Measurements from ENCODE around the gene POLE3.

DNA sequence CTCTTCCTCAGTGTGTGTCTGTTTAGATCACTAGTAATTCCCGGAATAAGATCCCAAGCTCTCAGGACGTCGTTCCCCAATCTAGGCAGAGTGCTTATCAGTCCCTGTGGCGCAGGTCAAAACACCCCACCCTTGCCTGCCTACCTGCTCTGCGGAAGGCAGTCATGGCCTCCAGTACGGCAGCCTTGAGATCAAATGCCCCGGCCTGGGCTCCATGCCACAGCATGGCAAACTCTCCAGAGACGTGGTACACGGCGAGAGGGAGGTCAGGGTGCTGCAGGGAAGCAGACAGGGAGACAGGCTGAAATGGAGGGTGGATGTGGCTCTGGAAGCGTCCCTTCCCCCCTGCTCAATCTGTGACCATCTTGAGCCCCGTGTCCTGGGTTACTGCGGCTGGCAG is 21.6 kb downstream of the POLE3 start:
- TF ChIP-seq, protein P1, sequence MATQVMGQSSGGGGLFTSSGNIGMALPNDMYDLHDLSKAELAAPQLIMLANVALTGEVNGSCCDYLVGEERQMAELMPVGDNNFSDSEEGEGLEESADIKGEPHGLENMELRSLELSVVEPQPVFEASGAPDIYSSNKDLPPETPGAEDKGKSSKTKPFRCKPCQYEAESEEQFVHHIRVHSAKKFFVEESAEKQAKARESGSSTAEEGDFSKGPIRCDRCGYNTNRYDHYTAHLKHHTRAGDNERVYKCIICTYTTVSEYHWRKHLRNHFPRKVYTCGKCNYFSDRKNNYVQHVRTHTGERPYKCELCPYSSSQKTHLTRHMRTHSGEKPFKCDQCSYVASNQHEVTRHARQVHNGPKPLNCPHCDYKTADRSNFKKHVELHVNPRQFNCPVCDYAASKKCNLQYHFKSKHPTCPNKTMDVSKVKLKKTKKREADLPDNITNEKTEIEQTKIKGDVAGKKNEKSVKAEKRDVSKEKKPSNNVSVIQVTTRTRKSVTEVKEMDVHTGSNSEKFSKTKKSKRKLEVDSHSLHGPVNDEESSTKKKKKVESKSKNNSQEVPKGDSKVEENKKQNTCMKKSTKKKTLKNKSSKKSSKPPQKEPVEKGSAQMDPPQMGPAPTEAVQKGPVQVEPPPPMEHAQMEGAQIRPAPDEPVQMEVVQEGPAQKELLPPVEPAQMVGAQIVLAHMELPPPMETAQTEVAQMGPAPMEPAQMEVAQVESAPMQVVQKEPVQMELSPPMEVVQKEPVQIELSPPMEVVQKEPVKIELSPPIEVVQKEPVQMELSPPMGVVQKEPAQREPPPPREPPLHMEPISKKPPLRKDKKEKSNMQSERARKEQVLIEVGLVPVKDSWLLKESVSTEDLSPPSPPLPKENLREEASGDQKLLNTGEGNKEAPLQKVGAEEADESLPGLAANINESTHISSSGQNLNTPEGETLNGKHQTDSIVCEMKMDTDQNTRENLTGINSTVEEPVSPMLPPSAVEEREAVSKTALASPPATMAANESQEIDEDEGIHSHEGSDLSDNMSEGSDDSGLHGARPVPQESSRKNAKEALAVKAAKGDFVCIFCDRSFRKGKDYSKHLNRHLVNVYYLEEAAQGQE (IDR thresholded peaks at IDR 0.05; ENCODE audit: low read depth) = no peak
- TF ChIP-seq, protein P2, sequence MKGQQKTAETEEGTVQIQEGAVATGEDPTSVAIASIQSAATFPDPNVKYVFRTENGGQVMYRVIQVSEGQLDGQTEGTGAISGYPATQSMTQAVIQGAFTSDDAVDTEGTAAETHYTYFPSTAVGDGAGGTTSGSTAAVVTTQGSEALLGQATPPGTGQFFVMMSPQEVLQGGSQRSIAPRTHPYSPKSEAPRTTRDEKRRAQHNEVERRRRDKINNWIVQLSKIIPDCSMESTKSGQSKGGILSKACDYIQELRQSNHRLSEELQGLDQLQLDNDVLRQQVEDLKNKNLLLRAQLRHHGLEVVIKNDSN (IDR thresholded peaks at IDR 0.05) = no peak
- TF ChIP-seq TAF1 (IDR thresholded peaks at IDR 0.05; ENCODE audit: low read depth) = no peak
- no peak for TF ChIP-seq ZBTB7A (IDR thresholded peaks at IDR 0.05; ENCODE audit: low read depth)
- no peak for TF ChIP-seq YY1 (IDR thresholded peaks at IDR 0.05; ENCODE audit: low read depth)
- no peak for TF ChIP-seq EP300 (IDR thresholded peaks at IDR 0.05; ENCODE audit: borderline replicate concordance)
- no peak for TF ChIP-seq CEBPB (IDR thresholded peaks at IDR 0.05)
- no peak for TF ChIP-seq TEAD4 (IDR thresholded peaks at IDR 0.05)
